Cardiac fibroblast (primary cell): ENCODE measurements around the gene TXNRD2.

Experiments used
- DNase-seq, 2 donors: peaks; one replicate each; pipeline versions ENCODE4 v3.0.0 to v3.0.0-alpha.2; 2010; ENCODE audit warnings: low read depth in 2 of 2
- H3K4me3 ChIP-seq, 2 donors: replicated peaks in 1 of 2; 1 replicate in 1 of 2; 2 replicates in 1 of 2; pipeline ENCODE4 v1.5.1; 2011; ENCODE audit warnings: low read depth in 2 of 2, low read length in 2 of 2, mild to moderate bottlenecking in 2 of 2, moderate library complexity in 1 of 2
- TF ChIP-seq, protein P1 (sequence below): IDR thresholded peaks from one replicate; pipeline ENCODE4 v1.5.1; 2011; ENCODE audit warnings: low read depth, mild to moderate bottlenecking, low read length, inconsistent platforms

TXNRD2 gene

DNA sequence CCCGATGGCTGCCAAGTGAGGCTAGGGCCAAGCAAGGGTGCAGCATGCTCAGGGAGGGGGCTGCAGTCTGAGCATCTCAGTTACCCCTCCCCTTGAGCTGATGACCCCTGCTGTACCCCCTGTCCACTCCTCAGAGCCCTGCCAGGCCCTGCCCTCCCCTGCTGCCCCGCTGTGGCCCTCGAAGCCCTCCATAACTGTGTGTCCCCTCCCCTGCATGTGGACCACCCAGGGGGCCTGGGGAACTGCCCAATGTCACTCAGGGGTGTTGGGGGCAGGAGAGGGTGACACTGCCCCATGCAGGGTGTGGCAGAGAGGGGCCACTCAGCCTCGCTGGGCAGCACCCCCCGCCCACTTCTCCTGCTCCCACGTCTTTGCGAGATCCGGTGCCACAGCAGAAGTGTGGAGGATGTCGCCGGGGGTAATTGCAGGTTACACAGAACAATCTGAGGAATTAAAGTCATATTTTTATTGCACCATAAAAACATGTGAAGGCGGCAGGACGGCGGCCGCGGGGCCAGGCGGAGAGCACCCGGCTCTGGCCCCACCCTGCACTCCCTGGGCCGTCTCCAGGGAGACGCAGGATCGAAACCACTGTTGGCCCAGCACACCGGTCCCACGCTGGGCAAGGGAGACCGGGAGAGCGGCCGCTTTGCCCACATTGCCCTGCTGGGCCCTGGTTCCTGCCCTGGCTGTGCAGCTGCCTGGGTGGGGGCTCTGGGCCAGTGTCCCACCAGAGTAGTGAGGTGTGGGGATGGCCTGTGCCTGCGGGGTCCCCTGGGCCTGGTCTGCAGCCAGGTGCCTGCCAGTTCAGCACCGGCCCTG lies 68.3 kb downstream of the TXNRD2 start:
- DNase-seq = no peak
- TF ChIP-seq, protein P1, sequence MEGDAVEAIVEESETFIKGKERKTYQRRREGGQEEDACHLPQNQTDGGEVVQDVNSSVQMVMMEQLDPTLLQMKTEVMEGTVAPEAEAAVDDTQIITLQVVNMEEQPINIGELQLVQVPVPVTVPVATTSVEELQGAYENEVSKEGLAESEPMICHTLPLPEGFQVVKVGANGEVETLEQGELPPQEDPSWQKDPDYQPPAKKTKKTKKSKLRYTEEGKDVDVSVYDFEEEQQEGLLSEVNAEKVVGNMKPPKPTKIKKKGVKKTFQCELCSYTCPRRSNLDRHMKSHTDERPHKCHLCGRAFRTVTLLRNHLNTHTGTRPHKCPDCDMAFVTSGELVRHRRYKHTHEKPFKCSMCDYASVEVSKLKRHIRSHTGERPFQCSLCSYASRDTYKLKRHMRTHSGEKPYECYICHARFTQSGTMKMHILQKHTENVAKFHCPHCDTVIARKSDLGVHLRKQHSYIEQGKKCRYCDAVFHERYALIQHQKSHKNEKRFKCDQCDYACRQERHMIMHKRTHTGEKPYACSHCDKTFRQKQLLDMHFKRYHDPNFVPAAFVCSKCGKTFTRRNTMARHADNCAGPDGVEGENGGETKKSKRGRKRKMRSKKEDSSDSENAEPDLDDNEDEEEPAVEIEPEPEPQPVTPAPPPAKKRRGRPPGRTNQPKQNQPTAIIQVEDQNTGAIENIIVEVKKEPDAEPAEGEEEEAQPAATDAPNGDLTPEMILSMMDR = no peak
- no peak overlapping the region for H3K4me3 ChIP-seq

GRCh38 chr22:19872779-19873137 lies 68.9 kb downstream of the TXNRD2 start:
- H3K4me3 ChIP-seq = no peak overlapping the region
- no peak for DNase-seq
- TF ChIP-seq, protein P1 = no peak

DNA sequence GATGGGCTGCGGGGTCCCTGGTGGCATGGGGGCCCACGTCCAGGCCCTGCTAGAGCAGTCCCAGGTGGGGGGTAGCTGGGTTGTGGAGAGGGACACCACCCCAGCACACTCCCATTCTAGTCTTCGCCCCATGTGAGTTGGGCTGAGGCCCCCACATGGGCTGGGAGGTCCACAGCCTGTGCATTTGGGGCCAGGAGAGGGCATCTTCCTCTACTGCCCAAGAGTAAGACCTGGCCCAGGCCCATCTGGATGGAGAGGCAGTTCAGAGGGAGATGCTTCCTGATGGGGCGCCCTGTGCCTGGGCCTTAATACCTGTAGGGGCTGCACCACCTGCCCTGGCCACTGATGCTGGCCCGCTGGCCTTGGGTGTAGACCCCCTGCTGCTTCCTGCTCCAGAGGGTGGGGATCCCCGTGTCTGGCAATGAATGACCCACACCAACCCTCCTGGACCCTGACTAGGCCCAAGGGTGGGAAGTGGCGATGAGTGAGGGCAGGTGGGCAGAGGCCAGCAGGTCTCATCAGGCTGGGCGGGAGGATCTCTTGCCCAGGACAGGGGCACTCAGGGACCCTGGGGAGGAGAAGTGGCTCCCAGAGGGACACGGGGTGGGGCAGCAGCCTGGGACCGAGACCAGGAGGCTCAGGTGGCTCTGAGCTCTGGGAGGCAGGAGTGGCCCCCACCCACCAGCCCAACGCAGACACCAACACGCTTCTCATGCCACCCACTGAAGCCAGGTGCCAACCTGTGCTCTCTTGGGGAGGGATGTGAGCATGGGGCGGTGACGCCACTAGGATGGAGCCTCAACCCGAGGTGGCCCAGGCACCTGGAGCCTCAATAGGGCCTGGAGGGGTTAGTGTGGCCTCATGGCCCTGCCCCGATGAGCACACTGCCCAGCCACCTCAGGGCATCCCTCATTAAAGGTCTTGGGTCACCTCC lies 69.5 kb downstream of the TXNRD2 start:
- DNase-seq = no peak
- TF ChIP-seq, protein P1 = no peak
- H3K4me3 ChIP-seq = no peak overlapping the region

GRCh38 chr22:19871023-19871844 lies 70.4 kb downstream of the TXNRD2 start:
- no peak for DNase-seq
- TF ChIP-seq, protein P1 = no peak
- H3K4me3 ChIP-seq = no peak overlapping the region

GRCh38 chr22:19870153-19871022 lies 71.2 kb downstream of the TXNRD2 start:
- TF ChIP-seq, protein P1 = no peak
- no peak for DNase-seq
- H3K4me3 ChIP-seq = no peak overlapping the region
